NCI-H1105 treated with DMSO at 0.1 percent for 48 hours (cell line): ENCODE measurements around the gene OR10AD1.

ENCODE experiments used
- DNase-seq: peaks from one replicate; lab custom pipeline; 2025; lab: John Stamatoyannopoulos, UW

Gene OR10AD1

GRCh38 chr12:48189331-48190125, 13.6 kb downstream of the OR10AD1 start:
- DNase-seq, result peak; percentile 68

GRCh38 chr12:48187916-48188695, 15.0 kb downstream of the OR10AD1 start:
- no peak for DNase-seq

- DNase-seq, result no peak
These were observed 17.7 kb downstream of the OR10AD1 start for GRCh38 chr12:48185181-48185919.

GRCh38 chr12:48184549-48184922, 18.6 kb downstream of the OR10AD1 start:
- DNase-seq, result no peak

GRCh38 chr12:48183876-48184548, 19.1 kb downstream of the OR10AD1 start:
- DNase-seq, result no peak

- peak; percentile 89 for DNase-seq
These were observed 19.8 kb downstream of the OR10AD1 start, which contains the start of gene CCDC184 for GRCh38 chr12:48183091-48183875. Gene CCDC184, plus strand, starts transcription at chr12:48183644. Its CDS starts 479 bp downstream, at chr12:48184123.

- DNase-seq, result no peak
These were observed 20.5 kb downstream of the OR10AD1 start for GRCh38 chr12:48182631-48183030.

GRCh38 chr12:48180857-48181495, 22.1 kb downstream of the OR10AD1 start:
- DNase-seq, result no peak

- no peak for DNase-seq
These were observed 22.7 kb downstream of the OR10AD1 start for GRCh38 chr12:48180424-48180823.

GRCh38 chr12:48179466-48179865, 23.6 kb downstream of the OR10AD1 start:
- no peak for DNase-seq

- no peak for DNase-seq
These were observed 25.1 kb downstream of the OR10AD1 start for GRCh38 chr12:48177982-48178381.

GRCh38 chr12:48176417-48176751, 26.7 kb downstream of the OR10AD1 start:
- DNase-seq, result no peak

- DNase-seq, result no peak
These were observed 27.3 kb downstream of the OR10AD1 start for GRCh38 chr12:48175613-48176416.

- no peak for DNase-seq
These were observed 34.1 kb downstream of the OR10AD1 start for GRCh38 chr12:48169011-48169410.

GRCh38 chr12:48165089-48165981, 37.8 kb downstream of the OR10AD1 start:
- peak; percentile 67 for DNase-seq

- DNase-seq, result no peak
These were observed 38.6 kb downstream of the OR10AD1 start for GRCh38 chr12:48164451-48164850.

GRCh38 chr12:48163150-48163747, 39.8 kb downstream of the OR10AD1 start:
- DNase-seq, result no peak

GRCh38 chr12:48160807-48161206, 42.3 kb downstream of the OR10AD1 start:
- DNase-seq, result no peak
